NCI-H2029 (cell line): Measurements from ENCODE around the gene OR6B2.
"Not testable (repeated sequence)": the region's sequence is repeated elsewhere in the genome, so short reads cannot be mapped to it uniquely, and the experiment has no call there.

Experiments
- DNase-seq: peaks from one replicate; lab custom pipeline; 2025; lab: John Stamatoyannopoulos, UW

OR6B2 gene

GRCh38 chr2:240030379-240031094 is at the start of gene OR6B2:
OR6B2 (minus strand) TSS chr2:240030429; CDS start chr2:240030429, 0 bp downstream.
- no peak for DNase-seq

- no peak for DNase-seq
These were observed 48.4 kb upstream of the OR6B2 start for GRCh38 chr2:240078631-240079030.

- DNase-seq, result no peak
These were observed 47.2 kb upstream of the OR6B2 start for GRCh38 chr2:240077442-240077841.

- DNase-seq, result no peak
These were observed 44.3 kb upstream of the OR6B2 start for GRCh38 chr2:240074545-240074944.

GRCh38 chr2:240070907-240071306 is 40.7 kb upstream of the OR6B2 start:
- no peak for DNase-seq

- no peak for DNase-seq
These were observed 39.6 kb upstream of the OR6B2 start for GRCh38 chr2:240069829-240070228.

GRCh38 chr2:240068193-240068592 is 38.0 kb upstream of the OR6B2 start:
- DNase-seq, result no peak

- no peak for DNase-seq
These were observed 36.3 kb upstream of the OR6B2 start for GRCh38 chr2:240066489-240066888.

GRCh38 chr2:240064898-240065297 is 34.7 kb upstream of the OR6B2 start:
- DNase-seq, result no peak

GRCh38 chr2:240060977-240061591 is 30.9 kb upstream of the OR6B2 start:
- DNase-seq, result peak; percentile 29

GRCh38 chr2:240056678-240057077 is 26.4 kb upstream of the OR6B2 start:
- no peak for DNase-seq

- no peak for DNase-seq
These were observed 25.1 kb upstream of the OR6B2 start for GRCh38 chr2:240055177-240055917.

GRCh38 chr2:240053173-240054155 is 23.2 kb upstream of the OR6B2 start, which contains the start of gene OR6B3:
OR6B3 (minus strand) TSS chr2:240053521.
- DNase-seq, result no peak

GRCh38 chr2:240052524-240052923 is 22.3 kb upstream of the OR6B2 start:
- no peak for DNase-seq

GRCh38 chr2:240051697-240052096 is 21.5 kb upstream of the OR6B2 start:
- no peak for DNase-seq

GRCh38 chr2:240050278-240050677 is 20.0 kb upstream of the OR6B2 start:
- no peak for DNase-seq

- no peak for DNase-seq
These were observed 18.0 kb upstream of the OR6B2 start for GRCh38 chr2:240048237-240048636.

- no peak for DNase-seq
These were observed 14.9 kb upstream of the OR6B2 start for GRCh38 chr2:240045098-240045497.

GRCh38 chr2:240044096-240044495 is 13.9 kb upstream of the OR6B2 start:
- not testable (repeated sequence) for DNase-seq

GRCh38 chr2:240043279-240043989 is 13.2 kb upstream of the OR6B2 start:
- no peak for DNase-seq

GRCh38 chr2:240042740-240043139 is 12.5 kb upstream of the OR6B2 start:
- DNase-seq, result no peak
